Activated CD4-positive, alpha-beta T cell treated with anti-CD3 and anti-CD28 coated beads, Interleukin-2, amount 50 U/mL, for 4 hours (primary cell): ENCODE data around the gene CHRNA5.
"Not testable (repeated sequence)": the region's sequence is repeated elsewhere in the genome, so short reads cannot be mapped to it uniquely, and the experiment has no call there.

Experiments
- DNase-seq, 2 experiments: peaks; one replicate each; pipeline ENCODE4 v3.0.0-alpha.2; 2020

Gene CHRNA5

GRCh38 chr15:78565951-78566774 lies 843 bp downstream of the CHRNA5 start:
- DNase-seq: no peak

- DNase-seq: no peak
These were observed 2.2 kb downstream of the CHRNA5 start for GRCh38 chr15:78567531-78567930.

- DNase-seq: no peak
These were observed 5.4 kb downstream of the CHRNA5 start for GRCh38 chr15:78570710-78571109.

- no peak for DNase-seq
These were observed 6.1 kb downstream of the CHRNA5 start for GRCh38 chr15:78571382-78571781.

GRCh38 chr15:78573416-78573815 lies 8.1 kb downstream of the CHRNA5 start:
- DNase-seq: no peak

GRCh38 chr15:78574944-78575343 lies 9.6 kb downstream of the CHRNA5 start:
- no peak for DNase-seq

DNA sequence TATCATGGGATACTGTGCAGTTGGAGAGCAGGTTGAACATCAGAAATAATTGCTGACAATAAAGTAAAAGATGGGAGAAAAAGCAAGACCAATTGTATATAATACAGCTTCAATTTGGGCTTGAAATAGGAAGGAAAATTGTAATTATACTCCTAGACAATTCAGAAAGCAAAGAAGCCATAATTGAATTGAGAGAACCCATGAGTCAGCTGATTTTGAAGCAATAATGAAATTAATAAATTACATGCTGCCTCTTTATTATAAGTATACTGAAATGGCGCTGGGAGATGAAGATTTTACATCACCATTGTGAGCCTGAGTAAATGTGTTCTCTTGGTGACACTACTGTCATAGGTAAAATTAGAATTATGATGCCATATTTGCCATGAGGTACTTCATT lies 32.3 kb downstream of the CHRNA5 start:
- no peak for DNase-seq

GRCh38 chr15:78598348-78598747 lies 33.0 kb downstream of the CHRNA5 start:
- DNase-seq: no peak

DNA sequence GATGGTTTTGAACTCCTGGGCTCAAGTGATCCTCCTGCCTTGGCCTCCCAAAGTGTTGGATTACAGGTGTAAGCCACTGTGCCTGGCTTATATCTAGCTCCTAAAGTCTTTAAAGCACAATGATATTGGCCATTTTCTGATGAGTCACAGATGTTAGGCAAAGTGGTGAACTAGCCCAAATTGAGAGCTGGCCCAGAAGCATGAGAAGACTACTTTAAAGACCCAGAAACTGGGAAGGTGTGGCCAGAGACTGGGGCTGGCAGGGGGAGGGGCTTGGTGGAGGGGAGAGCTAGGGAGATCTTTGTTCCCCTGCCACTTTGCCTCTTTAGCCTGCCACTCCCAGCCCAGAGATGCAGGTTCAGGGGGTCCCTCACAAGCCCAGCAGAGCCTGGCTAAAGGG lies 33.9 kb downstream of the CHRNA5 start:
- no peak for DNase-seq

GRCh38 chr15:78603467-78603866 lies 38.1 kb downstream of the CHRNA5 start:
- no peak for DNase-seq

- DNase-seq: no peak
These were observed 39.1 kb downstream of the CHRNA5 start for GRCh38 chr15:78604420-78604819.

DNA sequence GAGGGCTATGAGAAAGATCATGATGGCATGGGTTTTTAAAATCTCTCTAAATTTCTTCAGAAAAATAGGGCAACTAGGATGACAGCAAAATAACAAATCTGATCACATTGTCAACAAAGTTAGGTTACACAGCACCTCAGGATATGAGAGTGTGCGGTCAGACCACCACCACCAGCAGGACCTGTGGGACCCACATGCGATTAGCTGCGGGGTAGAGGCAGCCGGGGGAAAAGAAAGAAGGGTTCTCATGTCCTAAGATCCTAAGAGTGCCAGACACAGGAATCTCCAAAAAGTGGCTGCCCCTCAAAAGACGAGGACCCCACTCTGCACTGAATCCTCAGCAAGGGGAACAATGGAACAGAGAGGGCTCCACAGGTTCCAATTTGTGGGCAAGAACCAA lies 39.9 kb downstream of the CHRNA5 start:
- no peak for DNase-seq

- no peak for DNase-seq
These were observed 40.4 kb downstream of the CHRNA5 start for GRCh38 chr15:78605680-78606079.

- not testable (repeated sequence) for DNase-seq
These were observed 44.2 kb downstream of the CHRNA5 start for GRCh38 chr15:78609551-78609950.

- DNase-seq: no peak
These were observed 48.7 kb downstream of the CHRNA5 start for GRCh38 chr15:78614021-78614420.

DNA sequence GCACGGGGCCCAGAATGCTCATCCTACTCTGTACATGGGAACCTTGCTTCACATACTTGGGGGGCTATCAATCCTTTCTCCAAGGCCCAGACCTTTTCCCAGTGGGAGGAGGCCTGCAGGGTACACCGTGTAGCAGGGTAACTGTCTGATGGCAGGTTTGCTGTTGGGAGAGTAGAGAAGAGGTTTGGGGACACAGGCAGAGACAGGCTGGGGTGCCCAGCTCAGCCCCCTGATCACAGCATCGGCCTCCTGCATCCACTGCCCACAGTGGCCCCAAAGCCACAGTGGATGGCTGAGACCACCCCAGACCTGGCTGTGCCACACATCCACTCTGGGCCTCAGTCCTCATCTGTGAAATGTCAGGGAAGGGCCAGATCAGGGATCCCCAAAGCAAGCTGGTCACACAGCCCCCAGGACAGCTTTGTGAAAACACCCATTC lies 49.9 kb downstream of the CHRNA5 start:
- DNase-seq: no peak

DNA sequence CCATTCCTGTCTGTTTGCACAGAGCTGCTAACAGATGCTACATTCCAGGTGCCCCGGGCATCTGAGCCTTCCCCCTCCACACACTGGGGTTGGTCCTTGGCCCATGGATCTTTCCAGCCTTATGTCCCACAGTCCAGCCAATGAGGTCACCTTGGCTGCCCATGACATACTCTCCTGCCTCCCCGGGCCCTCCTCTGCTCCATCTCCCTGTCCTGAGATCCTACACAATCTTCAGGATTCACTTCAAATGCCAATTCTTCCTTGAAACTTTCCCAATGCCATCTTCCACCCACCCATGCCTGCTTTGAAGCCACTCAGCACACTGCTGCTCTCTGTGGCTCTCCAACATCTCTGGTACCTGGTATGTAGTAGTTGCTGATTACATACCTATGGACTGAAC lies 51.2 kb downstream of the CHRNA5 start:
- no peak for DNase-seq

DNA sequence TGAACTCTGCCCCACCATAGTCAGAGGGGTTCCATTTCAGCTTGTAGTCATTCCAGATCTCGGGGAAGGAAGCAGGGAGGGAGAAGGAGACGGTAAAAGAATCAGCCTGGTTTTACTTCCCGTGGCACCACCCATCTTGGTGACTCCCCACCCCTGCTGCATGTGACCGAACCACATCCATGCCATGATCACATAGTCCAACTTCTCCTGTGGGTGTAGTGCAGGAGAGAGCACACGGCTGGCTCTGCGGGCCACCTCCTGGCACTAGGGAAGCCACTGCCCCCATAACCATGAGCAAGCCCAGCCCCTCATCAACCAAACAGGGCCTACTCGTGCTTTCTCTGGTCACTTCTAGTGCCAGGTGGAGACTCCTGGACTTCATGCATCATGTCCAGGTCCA lies 51.8 kb downstream of the CHRNA5 start:
- DNase-seq: no peak

DNA sequence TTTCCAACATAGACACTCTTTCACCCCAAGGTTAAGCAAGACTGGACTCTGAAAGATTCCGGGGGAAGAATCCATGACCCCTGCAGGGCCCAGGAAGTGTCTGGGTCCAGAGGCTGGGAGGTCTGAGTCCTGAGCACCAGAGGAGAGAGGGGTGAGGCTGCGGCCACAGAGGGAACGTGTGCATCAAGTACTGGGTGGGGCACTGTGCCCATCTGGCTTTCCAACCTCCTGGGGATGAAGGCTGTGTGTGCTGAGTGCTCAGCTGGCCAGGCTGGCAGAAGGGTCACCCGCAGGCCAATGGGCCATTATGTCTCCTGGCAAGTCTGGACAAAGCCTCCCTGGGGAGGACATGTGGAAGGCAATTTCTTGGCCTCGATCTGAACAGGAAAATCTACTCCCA lies 52.2 kb downstream of the CHRNA5 start:
- DNase-seq: no peak

DNA sequence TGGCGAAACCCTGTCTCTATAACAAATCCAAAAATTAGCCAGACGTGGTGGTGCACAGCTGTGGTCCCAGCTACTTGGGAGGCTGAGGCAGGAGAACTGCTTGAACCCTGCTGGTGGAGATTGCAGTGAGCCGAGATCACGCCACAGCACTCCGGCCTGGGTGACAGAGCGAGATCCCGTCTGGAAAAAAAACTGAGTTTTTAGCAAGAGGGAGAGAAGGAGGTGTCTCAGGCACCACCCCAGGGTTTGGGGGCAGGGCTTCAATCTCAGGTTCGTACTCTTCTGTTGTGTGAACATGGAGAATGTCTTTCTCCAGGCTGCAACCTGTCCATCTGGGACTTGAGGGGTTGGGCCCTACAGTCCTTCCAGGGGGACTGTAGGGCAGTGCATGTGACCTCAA lies 52.7 kb downstream of the CHRNA5 start:
- no peak for DNase-seq

DNA sequence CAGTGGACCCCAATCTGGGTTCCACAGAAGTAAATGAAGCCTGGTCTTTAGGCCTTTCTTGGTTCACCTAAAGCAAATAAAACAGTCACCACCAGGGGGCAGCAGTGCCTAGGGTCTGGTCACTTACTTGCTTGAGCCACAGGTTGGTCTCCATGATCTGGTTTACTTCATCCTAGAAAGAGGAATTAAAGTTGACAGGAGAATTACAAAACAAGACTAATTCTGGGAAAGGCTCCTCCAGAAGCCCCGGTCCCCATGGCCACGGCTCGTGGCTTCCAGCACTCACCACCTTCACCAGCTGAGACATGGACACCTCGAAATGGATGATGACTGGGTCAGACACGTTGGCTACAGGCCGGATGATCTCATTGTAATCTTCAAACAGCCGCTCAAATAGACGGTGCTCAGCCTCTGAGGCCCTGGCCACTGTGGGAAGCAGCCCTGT lies 53.2 kb downstream of the CHRNA5 start:
- DNase-seq: peak; percentile 75 to 79

DNA sequence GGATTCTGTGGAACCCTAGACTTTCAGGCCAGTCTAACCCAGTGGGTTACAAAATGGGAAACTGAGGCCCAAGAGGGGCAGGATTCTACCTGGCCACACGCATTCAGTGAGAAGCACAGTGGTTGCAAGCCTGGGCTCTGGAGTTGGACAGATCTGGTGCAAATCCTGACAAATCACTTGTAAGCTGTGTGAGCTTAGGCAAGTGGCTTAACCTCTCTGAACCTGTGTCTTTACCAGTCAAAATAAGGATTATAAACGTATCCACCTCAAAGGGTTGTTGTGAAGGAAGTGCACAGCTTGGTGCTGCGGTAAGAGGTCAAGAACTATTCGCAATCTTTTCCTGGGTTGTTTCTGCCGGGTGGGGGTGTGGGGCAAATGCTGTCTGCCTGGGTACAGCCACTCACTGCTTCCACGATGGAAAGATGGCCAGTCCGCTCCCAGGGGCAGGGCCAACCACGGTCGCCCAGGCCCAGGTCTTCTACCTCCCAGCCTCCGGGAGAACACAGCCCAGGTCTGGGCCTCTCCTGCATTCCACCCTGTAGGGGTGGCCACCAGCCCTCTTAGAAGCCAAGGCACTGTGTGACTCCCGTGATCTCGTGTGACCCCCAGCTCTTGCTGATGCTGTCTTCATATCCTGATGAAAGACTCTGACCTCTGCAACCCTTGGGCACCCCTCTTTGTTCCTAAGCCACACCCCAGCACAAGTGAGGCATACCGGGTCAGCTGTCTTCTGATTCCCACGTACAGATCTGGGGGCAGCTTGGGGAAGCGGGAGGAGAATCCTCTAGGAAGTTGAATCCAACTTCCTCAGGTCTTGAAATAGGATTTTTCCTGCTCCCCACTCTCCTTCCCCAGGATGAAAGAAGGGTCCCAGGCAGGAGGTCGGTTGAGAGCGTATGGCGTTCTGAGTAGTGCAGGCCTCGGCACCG lies 54.0 kb downstream of the CHRNA5 start:
- DNase-seq: no peak

DNA sequence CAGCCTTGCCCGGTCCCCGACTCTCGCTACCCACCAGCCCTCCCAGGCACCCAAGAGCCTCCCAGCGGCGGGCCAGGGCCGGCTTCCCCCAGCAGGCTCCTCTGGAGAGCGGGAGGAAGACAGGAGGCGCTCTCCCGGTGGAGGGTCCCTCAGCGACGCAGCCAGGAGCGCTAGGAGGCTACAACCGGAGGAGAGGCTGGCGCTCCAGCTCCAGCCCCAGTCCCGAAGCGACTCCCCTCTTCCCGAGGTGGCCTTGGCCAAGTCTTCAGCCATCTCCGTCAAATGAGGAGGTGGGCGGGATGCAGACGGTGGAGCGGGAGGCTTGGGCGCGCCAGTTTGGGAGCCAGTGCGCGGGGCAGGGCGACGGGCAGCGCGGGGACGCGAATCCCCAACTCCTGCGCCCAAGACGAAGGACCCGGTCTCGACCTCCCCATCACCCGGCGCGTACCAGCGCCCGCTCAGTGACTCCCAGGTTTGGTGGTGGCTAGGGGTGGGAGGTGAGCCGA lies 54.8 kb downstream of the CHRNA5 start:
- DNase-seq: no peak
